ENCODE results near the gene RIMBP2.

Gene RIMBP2

GRCh38 chr12:130477266-130477665 lies 238.8 kb downstream of the RIMBP2 start:
- no peak for DNase-seq

GRCh38 chr12:130476451-130477135 lies 239.5 kb downstream of the RIMBP2 start:
- no peak for DNase-seq

GRCh38 chr12:130474599-130475269 lies 241.4 kb downstream of the RIMBP2 start:
- no peak for DNase-seq

- no peak for DNase-seq
Measured at GRCh38 chr12:130473266-130473665, 242.8 kb downstream of the RIMBP2 start.

- DNase-seq, result no peak
Measured at GRCh38 chr12:130470969-130471368, 245.1 kb downstream of the RIMBP2 start.

- no peak for DNase-seq
Measured at GRCh38 chr12:130469552-130469951, 246.5 kb downstream of the RIMBP2 start.

- no peak for DNase-seq
Measured at GRCh38 chr12:130468700-130469245, 247.3 kb downstream of the RIMBP2 start.

- no peak for DNase-seq
Measured at GRCh38 chr12:130468186-130468585, 247.9 kb downstream of the RIMBP2 start.

- DNase-seq, result no peak
Measured at GRCh38 chr12:130465626-130466025, 250.5 kb downstream of the RIMBP2 start.

- DNase-seq, result no peak
Measured at GRCh38 chr12:130465046-130465445, 251.1 kb downstream of the RIMBP2 start.

- DNase-seq, result no peak
Measured at GRCh38 chr12:130463818-130464670, 252.1 kb downstream of the RIMBP2 start.

GRCh38 chr12:130463275-130463658 lies 252.8 kb downstream of the RIMBP2 start:
- DNase-seq, result peak; percentile 50

GRCh38 chr12:130462558-130463274 lies 253.4 kb downstream of the RIMBP2 start:
- peak; percentile 23 for DNase-seq

GRCh38 chr12:130461839-130462557 lies 254.1 kb downstream of the RIMBP2 start:
- DNase-seq, result no peak

- DNase-seq, result no peak
Measured at GRCh38 chr12:130461447-130461815, 254.7 kb downstream of the RIMBP2 start.

- no peak for DNase-seq
Measured at GRCh38 chr12:130460611-130461446, 255.3 kb downstream of the RIMBP2 start.

GRCh38 chr12:130459916-130460315 lies 256.2 kb downstream of the RIMBP2 start:
- no peak for DNase-seq

GRCh38 chr12:130458341-130458740 lies 257.8 kb downstream of the RIMBP2 start:
- DNase-seq, result no peak

GRCh38 chr12:130457215-130457614 lies 258.9 kb downstream of the RIMBP2 start:
- no peak for DNase-seq

GRCh38 chr12:130456375-130457199 lies 259.5 kb downstream of the RIMBP2 start:
- peak; percentile 80 for DNase-seq
